H1 (cell line): ENCODE results near the gene MRTFB. TPM values are rescaled to one million over a fixed set of nuclear protein-coding genes. Genes with fewer than 3 reads are reported as not detected.

ENCODE experiments used
- CTCF ChIA-PET: fragments of 300-600 bp; sonication (Branson Sonifier 250); formaldehyde crosslinking; loops from one replicate; lab custom pipeline; 2021; ENCODE audit not compliant: partially characterized antibody; lab: Charles Lee
- POLR2A ChIA-PET: fragments of 300-600 bp; sonication (Branson Sonifier 250); formaldehyde crosslinking; loops from one replicate; lab custom pipeline; 2021; ENCODE audit warnings: inconsistent platforms; ENCODE audit not compliant: partially characterized antibody; lab: Charles Lee
- DNase-seq, 2 experiments: peaks; one replicate each; pipeline versions ENCODE4 v3.0.0 to v3.0.0-alpha.2; 2010 to 2022; ENCODE audit warnings: low spot score in 2 of 2, low read depth in 1 of 2, mixed read lengths in 1 of 2
- FAIRE-seq: peaks from 2 replicates; lab custom pipeline; 2011; peaks lifted over from hg19 to GRCh38; lab: Jason Lieb, UNC
- H2AFZ ChIP-seq: 2 replicates; pipeline ENCODE4 v1.8.1; 2012; ENCODE audit warnings: low read length, inconsistent platforms
- H2AK5ac ChIP-seq: 2 replicates; pipeline ENCODE4 v1.6.1; 2013; ENCODE audit warnings: low read depth, low read length
- H2BK120ac ChIP-seq: replicated peaks from 2 replicates; pipeline ENCODE3; 2013; ENCODE audit warnings: low read depth, low read length, inconsistent platforms
- H2BK12ac ChIP-seq: 2 replicates; pipeline ENCODE4 v1.6.1; 2013; ENCODE audit warnings: low read depth, low read length
- H2BK15ac ChIP-seq: 2 replicates; pipeline ENCODE4 v1.6.1; 2013; ENCODE audit warnings: low read length
- H2BK20ac ChIP-seq: 2 replicates; pipeline ENCODE4 v1.6.1; 2013; ENCODE audit warnings: low read length
- H2BK5ac ChIP-seq: 2 replicates; pipeline ENCODE4 v1.6.1; 2013; ENCODE audit warnings: low read depth, low read length
- H3K14ac ChIP-seq: 2 replicates; pipeline ENCODE4 v1.6.1; 2013; ENCODE audit warnings: inconsistent platforms; ENCODE audit not compliant: insufficient read length
- H3K18ac ChIP-seq: 2 replicates; pipeline ENCODE4 v1.6.1; 2013; ENCODE audit warnings: low read length; ENCODE audit errors: extremely low read depth
- H3K23ac ChIP-seq: 2 replicates; pipeline ENCODE4 v1.6.1; 2013; ENCODE audit warnings: inconsistent platforms; ENCODE audit not compliant: insufficient read length
- H3K23me2 ChIP-seq: 2 replicates; pipeline ENCODE4 v1.6.1; 2013; ENCODE audit warnings: low read depth, low read length
- H3K27ac ChIP-seq: 2 replicates; pipeline ENCODE4 v1.6.1; 2011; ENCODE audit warnings: low read depth, low read length, inconsistent platforms
- H3K27me3 ChIP-seq, 4 experiments: replicated peaks in 1 of 4; 1 replicate in 1 of 4; 2 replicates in 3 of 4; pipeline versions ENCODE4 v1.6.1 to v1.8.1; 2011 to 2013; ENCODE audit warnings: low read length in 3 of 4, mild to moderate bottlenecking in 3 of 4, inconsistent platforms in 2 of 4, mixed read lengths in 2 of 4, moderate library complexity in 1 of 4; ENCODE audit not compliant: control insufficient read depth in 3 of 4, insufficient read depth in 3 of 4; ENCODE audit errors: extremely low read depth in 1 of 4
- H3K36me3 ChIP-seq, 4 experiments: 2 replicates each; pipeline versions ENCODE4 v1.6.1 to v1.8.1; 2011 to 2013; ENCODE audit warnings: mild to moderate bottlenecking in 4 of 4, low read length in 3 of 4, moderate library complexity in 2 of 4, control low read depth in 1 of 4, inconsistent platforms in 1 of 4; ENCODE audit not compliant: insufficient read depth in 4 of 4, control insufficient read depth in 2 of 4
- H3K4ac ChIP-seq: replicated peaks from 2 replicates; pipeline ENCODE3; 2013; ENCODE audit warnings: low read length, low read depth, mixed read lengths, inconsistent platforms; ENCODE audit not compliant: insufficient read length
- H3K4me1 ChIP-seq, 4 experiments: replicated peaks in 1 of 4; 1 replicate in 1 of 4; 2 replicates in 3 of 4; pipeline versions ENCODE4 v1.6.1 to v1.8.1; 2011 to 2013; ENCODE audit warnings: low read length in 3 of 4, inconsistent platforms in 2 of 4, mixed read lengths in 1 of 4; ENCODE audit not compliant: insufficient read depth in 4 of 4, control insufficient read depth in 3 of 4
- H3K4me2 ChIP-seq, 2 experiments: 2 replicates each; pipeline versions ENCODE4 v1.6.1 to v1.8.1; 2011 to 2013; ENCODE audit warnings: low read depth in 2 of 2, low read length in 2 of 2, control low read depth in 1 of 2, inconsistent platforms in 1 of 2, mild to moderate bottlenecking in 1 of 2; ENCODE audit not compliant: insufficient read depth in 1 of 2
- H3K4me3 ChIP-seq, 4 experiments: fragments of 200-600, 300-600 bp in 1 of 4; sonication (generic), shearing (Covaris generic), sonication (Bioruptor Twin) in 1 of 4; 2 replicates each; pipeline versions ENCODE4 v1.5.1 to v1.8.1; 2011 to 2016; ENCODE audit warnings: low read length in 4 of 4, low read depth in 3 of 4, control low read depth in 2 of 4, inconsistent platforms in 2 of 4, mild to moderate bottlenecking in 2 of 4, mixed read lengths in 1 of 4, moderate library complexity in 1 of 4; ENCODE audit not compliant: insufficient read depth in 2 of 4; ENCODE audit errors: extremely low read depth in 1 of 4
- H3K56ac ChIP-seq: replicated peaks from 2 replicates; pipeline ENCODE3; 2013; ENCODE audit warnings: low read depth, mild to moderate bottlenecking, mixed read lengths, low read length, inconsistent platforms; ENCODE audit not compliant: insufficient read length
- H3K79me1 ChIP-seq: 2 replicates; pipeline ENCODE4 v1.6.1; 2013; ENCODE audit warnings: low read depth, low read length, control low read depth
- H3K79me2 ChIP-seq, 2 experiments: 2 replicates each; pipeline versions ENCODE4 v1.6.1 to v1.8.1; 2012 to 2013; ENCODE audit warnings: low read length in 2 of 2, mild to moderate bottlenecking in 2 of 2, inconsistent platforms in 1 of 2; ENCODE audit not compliant: insufficient read depth in 2 of 2, control insufficient read depth in 1 of 2
- H3K9ac ChIP-seq, 4 experiments: replicated peaks in 1 of 4; 1 replicate in 1 of 4; 2 replicates in 3 of 4; pipeline versions ENCODE4 v1.6.1 to v1.8.1; 2011 to 2013; ENCODE audit warnings: low read depth in 3 of 4, low read length in 3 of 4, control low read depth in 2 of 4, mild to moderate bottlenecking in 2 of 4, moderate library complexity in 2 of 4, inconsistent platforms in 1 of 4; ENCODE audit errors: extremely low read depth in 1 of 4
- H3K9me3 ChIP-seq, 2 experiments: 2 replicates each; pipeline versions ENCODE4 v1.6.1 to v1.8.1; 2012 to 2013; ENCODE audit warnings: mild to moderate bottlenecking in 2 of 2, moderate library complexity in 2 of 2, control low read depth in 1 of 2, inconsistent platforms in 1 of 2, low read depth in 1 of 2, low read length in 1 of 2, mixed read lengths in 1 of 2; ENCODE audit not compliant: insufficient read depth in 2 of 2
- H4K20me1 ChIP-seq, 2 experiments: replicated peaks in 1 of 2; 2 replicates each; pipeline versions ENCODE3 to v1.8.1; 2011 to 2013; ENCODE audit warnings: inconsistent platforms in 2 of 2, low read length in 2 of 2, mild to moderate bottlenecking in 1 of 2; ENCODE audit not compliant: insufficient read depth in 2 of 2, control insufficient read depth in 1 of 2
- H4K5ac ChIP-seq: 2 replicates; pipeline ENCODE4 v1.6.1; 2013; ENCODE audit warnings: low read length, low read depth, mixed read lengths, inconsistent platforms; ENCODE audit not compliant: insufficient read length
- H4K8ac ChIP-seq: 2 replicates; pipeline ENCODE4 v1.8.0; 2013; ENCODE audit warnings: mild to moderate bottlenecking, moderate library complexity, low read length, inconsistent platforms; ENCODE audit not compliant: insufficient read depth; ENCODE audit errors: extremely low read depth
- H4K91ac ChIP-seq: replicated peaks from 2 replicates; pipeline ENCODE3; 2013; ENCODE audit warnings: low read length, mixed read lengths, inconsistent platforms; ENCODE audit not compliant: insufficient read length
- TEAD4 ChIP-seq: IDR thresholded peaks from 2 replicates; pipeline ENCODE4 v1.6.1; 2012; ENCODE audit warnings: low read depth, low read length, inconsistent platforms, mixed read lengths
- WGBS, 2 experiments: shearing (Covaris generic) in 1 of 2; methylation state at CpG; one replicate each; pipeline versions ENCODE4 v1.1.6 to v1.1.7; 2013 to 2015; ENCODE audit warnings: low lambda C conversion rate in 2 of 2, mixed read lengths in 2 of 2, inconsistent platforms in 1 of 2, low coverage in 1 of 2, missing lambda C conversion rate in 1 of 2; ENCODE audit not compliant: insufficient replicate concordance in 2 of 2, insufficient coverage in 1 of 2, insufficient read length in 1 of 2; ENCODE audit errors: extremely low coverage in 1 of 2, missing lambda C conversion rate in 1 of 2; 5-methylcytosine and 5-hydroxymethylcytosine counted together
- polyA plus RNA-seq, 7 experiments: library from polyadenylated mRNA; depleted of rRNA in 3 of 7; stranded (reverse) in 5 of 7; unstranded in 2 of 7; fragments of >200 nt in 5 of 7; fragments of 200-250 nt in 2 of 7; gene quantifications; 1 replicate in 5 of 7; 2 replicates in 1 of 7; 4 replicates in 1 of 7; pipeline versions ENCODE4 v1.2.1 to v1.2.3, GENCODE V29; 2011 to 2013; ENCODE audit warnings: missing spikeins in 2 of 7, mixed read lengths in 2 of 7
- total RNA-seq: library from RNA; stranded (reverse); fragmentation: NEBNext Ultra II Directional; extraction: Animal tissue kit (Norgen Biotek cat#: 25700); gene quantifications from 2 replicates; pipeline ENCODE4 v1.2.1, GENCODE V29; 2021

Gene MRTFB
- total and polyA plus RNA-seq, 2 of the 8 experiments (the other 6 are each of a cell fraction or from before 2014, with no cell fraction given): 13.5 to 34.9 TPM

DNA sequence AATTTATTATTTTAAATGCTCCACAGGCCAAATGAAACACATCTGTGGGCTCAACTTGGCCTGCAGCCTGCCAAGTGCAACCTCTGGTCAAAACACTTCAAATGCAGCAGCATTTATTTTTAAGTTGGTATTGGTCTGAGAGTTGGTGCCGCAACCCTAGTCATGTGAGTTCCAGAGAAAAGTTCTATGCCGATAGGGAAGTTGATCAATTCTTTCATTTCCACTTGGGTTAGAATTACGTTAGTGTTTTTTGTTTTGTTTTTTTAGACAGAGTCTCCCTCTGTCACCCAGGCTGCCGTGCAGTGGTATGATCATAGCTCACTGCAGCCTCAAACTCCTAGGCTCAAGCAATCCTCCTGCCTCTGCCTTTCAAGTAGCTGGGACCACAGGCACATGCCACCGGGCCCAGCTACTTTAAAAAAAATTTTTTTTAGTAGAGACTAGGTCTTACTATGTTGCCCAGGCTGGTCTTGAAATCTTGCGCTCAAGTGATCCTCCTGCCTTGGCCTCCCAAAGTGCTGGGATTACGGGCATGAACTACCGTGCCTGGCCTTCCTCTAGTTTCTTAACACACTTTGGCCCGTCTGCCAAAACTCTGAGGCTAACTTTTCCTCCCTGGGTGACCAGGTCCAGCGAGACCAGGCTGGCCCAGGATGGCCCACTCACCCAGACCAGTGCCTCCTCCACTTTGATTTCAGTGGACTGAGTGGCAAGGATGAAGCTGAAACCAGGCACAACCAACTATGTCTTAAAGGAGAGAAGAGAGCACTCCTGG is 221.1 kb downstream of the MRTFB start:
- Histone ChIP-seq H3K23me2 (no peaks in the 10 kb centered on the region), H2BK15ac (no peak overlapping the region), H3K14ac (no peak overlapping the region), H3K4me3 (no peak overlapping the region), H3K79me2 (no peaks in the 10 kb centered on the region), H2BK20ac (no peak overlapping the region), H2AK5ac (no peak overlapping the region), H3K9ac (no peak overlapping the region), H3K4me1 (no peaks in the 10 kb centered on the region; a peak in 1 of 7 replicates), H2BK120ac (no peak overlapping the region), H3K27me3 (no peaks in the 10 kb centered on the region), H2AFZ (no peak overlapping the region), H4K8ac (no peak overlapping the region; the same call in 1 of the 2 replicates), H3K79me1 (no peaks in the 10 kb centered on the region), H3K4me2 (no peak overlapping the region), H4K5ac (no peak overlapping the region), H3K36me3 (no peaks in the 10 kb centered on the region), H3K4ac (no peak overlapping the region), H2BK12ac (no peak overlapping the region), H4K20me1 (peaks cover 0 to 2% of the 10 kb centered on the region in 2 experiments), H3K9me3 (no peaks in the 10 kb centered on the region), H3K23ac (no peak overlapping the region), H4K91ac (no peak overlapping the region), H3K27ac (no peak overlapping the region), H3K56ac (no peak overlapping the region), H3K18ac (no peak overlapping the region), H2BK5ac (no peak overlapping the region)
- WGBS, 2 experiments: 90% methylated on average over 10 of the region's 10 CpGs; no CpG with 5 or more reads in 1 of the 2 experiments
- DNase-seq: no peak
- ChIA-PET CTCF (interaction anchor here (0.7 to 1.5 kb wide), 3 partner anchors 9 to 155 kb away, joined by 3 to 4 read pairs (median 3); no protein-coding TSS in a partner anchor), POLR2A (interaction anchor here (1.0 kb wide), 1 partner anchor 10 kb away, joined by 3 read pairs; no protein-coding TSS in a partner anchor)
- no peak for FAIRE-seq
- TF ChIP-seq TEAD4: no peak
